ENCODE measurements around the gene AMBRA1.
"Not testable (repeated sequence)": the region's sequence is repeated elsewhere in the genome, so short reads cannot be mapped to it uniquely, and the experiment has no call there.

Gene AMBRA1

GRCh38 chr11:46533396-46534100 is 60.3 kb downstream of the AMBRA1 start:
- DNase-seq (ENCODE audit: low spot score) = no peak

DNA sequence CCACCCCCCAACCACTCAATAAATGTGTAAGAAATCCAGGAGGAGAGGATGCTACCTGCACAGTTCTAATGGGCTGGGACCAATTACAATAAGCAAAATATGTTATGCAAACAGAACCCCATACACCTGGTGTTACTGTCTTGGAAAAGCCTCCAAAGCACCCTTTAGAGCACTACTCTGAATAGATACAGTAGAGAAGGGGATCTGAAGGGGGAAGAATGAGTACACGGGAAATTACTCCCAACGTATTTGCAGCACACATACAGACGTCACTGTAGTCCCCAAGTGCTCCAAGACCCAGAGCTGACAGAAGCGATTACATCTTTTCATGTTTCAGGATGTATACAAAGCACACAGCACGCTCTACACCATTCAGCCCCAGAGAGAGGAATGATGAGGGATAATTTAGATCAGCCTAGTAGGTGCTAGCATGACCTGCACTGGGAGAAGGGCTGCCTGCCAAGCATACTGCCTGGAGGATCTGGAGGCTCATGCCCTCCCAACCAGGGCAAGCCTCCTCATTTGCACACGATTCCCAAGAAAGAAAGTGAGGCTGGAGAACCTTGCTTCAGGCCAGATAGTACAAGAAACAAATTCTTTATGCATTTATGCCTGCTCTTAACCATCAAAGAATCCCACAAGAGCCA is 63.8 kb downstream of the AMBRA1 start:
- no peak for DNase-seq (ENCODE audit: low spot score)

- DNase-seq (ENCODE audit: low spot score) = peak; percentile 87
These were observed 64.5 kb downstream of the AMBRA1 start for GRCh38 chr11:46529095-46529905.

GRCh38 chr11:46528445-46529094 is 65.3 kb downstream of the AMBRA1 start:
- DNase-seq (ENCODE audit: low spot score) = no peak

DNA sequence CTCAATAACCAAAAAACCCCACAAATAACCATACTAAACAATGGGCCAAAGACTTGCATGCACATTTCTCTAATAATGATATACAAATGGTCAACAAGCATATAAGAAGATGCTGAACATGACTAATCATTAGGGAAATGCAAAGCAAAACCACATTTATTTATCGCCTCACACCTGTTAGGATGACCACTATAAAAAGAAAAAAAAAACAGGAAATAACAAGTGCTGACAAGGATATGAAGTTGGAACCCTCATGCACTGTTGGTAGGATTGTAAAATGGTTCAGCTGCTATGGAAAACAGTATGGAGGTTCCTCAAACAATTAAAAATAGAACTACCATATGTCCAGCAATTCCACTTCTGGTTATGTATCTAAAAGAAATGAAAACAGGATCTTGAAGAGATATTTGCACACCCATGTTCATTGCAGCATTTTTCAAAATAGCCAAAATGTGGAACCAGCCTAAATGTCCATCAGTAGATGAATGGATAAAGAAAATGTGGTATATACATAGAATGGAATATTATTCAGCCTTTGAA is 66.2 kb downstream of the AMBRA1 start:
- DNase-seq (ENCODE audit: low spot score) = no peak

- DNase-seq (ENCODE audit: low spot score) = no peak
These were observed 67.3 kb downstream of the AMBRA1 start for GRCh38 chr11:46526216-46527215.

- DNase-seq (ENCODE audit: low spot score) = no peak
These were observed 69.5 kb downstream of the AMBRA1 start for GRCh38 chr11:46524201-46524770.

DNA sequence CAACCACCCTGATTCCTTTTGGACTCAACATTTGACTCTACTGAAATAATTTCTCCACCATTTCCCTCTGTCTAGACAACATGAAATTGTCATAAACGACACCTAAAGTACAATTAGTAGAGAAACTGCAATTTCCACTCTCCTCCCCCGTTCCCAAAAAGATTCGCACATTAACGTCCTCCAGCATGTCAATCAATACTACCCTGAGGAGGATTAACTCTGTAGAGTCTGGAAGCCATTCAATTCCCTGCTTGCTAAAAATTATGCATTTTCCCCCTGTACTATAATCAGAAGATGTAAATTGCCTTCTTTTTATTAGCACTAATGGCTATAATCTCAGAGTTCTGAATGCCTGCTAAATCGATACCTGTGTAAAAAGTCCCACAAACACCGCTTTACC is 70.5 kb downstream of the AMBRA1 start:
- no peak for DNase-seq (ENCODE audit: low spot score)

DNA sequence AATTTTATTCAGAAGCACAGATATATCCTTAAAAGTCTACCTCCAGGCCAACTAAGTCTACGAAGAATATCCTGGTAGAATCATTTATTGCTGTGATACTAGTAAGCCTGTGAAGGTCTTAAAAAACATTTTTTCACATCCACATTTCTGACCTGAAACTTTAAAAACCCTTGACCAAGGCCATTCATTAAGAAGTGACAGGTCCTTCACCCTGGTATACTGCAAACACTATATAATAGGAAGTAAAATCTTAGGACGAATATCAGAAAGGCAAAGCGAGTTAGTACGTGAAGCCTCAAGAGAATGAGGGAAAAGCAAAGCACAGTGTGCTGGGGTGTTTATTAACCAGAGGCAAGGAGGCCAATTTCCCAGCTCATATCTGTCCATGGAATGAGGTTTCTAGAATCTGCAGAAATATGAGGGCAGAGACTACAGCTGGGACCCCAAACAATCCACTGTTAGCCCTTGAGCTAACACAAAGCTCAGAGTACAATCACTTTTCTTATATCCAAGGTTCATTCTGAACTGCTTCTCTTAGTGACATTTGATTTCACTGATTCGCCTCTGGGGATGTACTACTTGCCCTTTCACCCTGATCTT is 71.0 kb downstream of the AMBRA1 start:
- no peak for DNase-seq (ENCODE audit: low spot score)

- no peak for DNase-seq (ENCODE audit: low spot score)
These were observed 71.7 kb downstream of the AMBRA1 start for GRCh38 chr11:46521961-46522681.

- no peak for DNase-seq (ENCODE audit: low spot score)
These were observed 72.7 kb downstream of the AMBRA1 start for GRCh38 chr11:46520971-46521745.

GRCh38 chr11:46519351-46519750 is 74.5 kb downstream of the AMBRA1 start:
- no peak for DNase-seq (ENCODE audit: low spot score)

- DNase-seq (ENCODE audit: low spot score) = not testable (repeated sequence)
These were observed 74.9 kb downstream of the AMBRA1 start for GRCh38 chr11:46518928-46519327.

- no peak for DNase-seq (ENCODE audit: low spot score)
These were observed 79.5 kb downstream of the AMBRA1 start for GRCh38 chr11:46514370-46514769.

DNA sequence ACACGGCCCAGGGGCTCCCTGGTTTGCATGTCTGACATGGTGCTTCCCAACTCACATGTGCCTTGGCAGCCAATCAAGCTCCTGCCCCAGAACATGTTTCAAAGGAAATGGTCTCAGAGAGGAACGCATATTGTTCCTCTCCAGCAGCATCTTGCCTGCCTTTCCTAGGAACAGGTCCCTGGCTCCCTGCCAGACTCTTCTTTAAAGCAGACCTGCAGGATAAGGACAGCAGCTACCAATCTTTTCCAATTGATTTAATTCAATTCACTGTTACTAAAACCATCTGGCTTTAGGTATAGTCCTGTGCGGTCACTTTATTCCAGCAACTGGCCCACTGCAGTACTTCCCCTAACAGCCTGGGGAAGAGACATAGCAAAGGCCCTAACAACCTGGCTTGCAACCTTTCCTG is 79.9 kb downstream of the AMBRA1 start:
- peak; percentile 39 for DNase-seq (ENCODE audit: low spot score)

- DNase-seq (ENCODE audit: low spot score) = no peak
These were observed 81.5 kb downstream of the AMBRA1 start for GRCh38 chr11:46512261-46512881.

- no peak for DNase-seq (ENCODE audit: low spot score)
These were observed 82.5 kb downstream of the AMBRA1 start for GRCh38 chr11:46511342-46511741.

- no peak for DNase-seq (ENCODE audit: low spot score)
These were observed 85.5 kb downstream of the AMBRA1 start for GRCh38 chr11:46508360-46508759.
